ENCODE measurements around the gene PRKCA.

DNA sequence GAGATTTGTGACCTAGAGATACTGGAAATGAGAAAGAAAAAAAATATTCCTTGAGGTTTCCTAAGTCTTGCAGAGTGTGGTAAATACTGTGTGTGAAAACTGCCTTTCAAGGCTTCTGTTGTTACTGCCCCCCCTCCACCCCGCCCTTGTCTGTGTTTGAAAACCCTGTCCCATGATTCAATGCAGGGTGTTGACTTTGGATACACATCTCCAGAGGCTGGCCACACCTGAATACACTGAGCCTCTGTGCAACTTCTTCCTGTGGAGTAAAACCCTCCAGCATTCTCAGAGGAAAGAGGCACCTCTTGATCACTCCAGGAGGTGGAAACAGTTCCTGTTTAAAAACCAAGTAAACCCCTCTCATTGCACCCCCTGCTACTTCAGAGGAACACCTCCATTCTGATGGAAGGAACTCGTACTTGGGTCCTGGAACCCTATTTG is 409.5 kb downstream of the PRKCA start:
- TF ChIP-seq, protein P1, sequence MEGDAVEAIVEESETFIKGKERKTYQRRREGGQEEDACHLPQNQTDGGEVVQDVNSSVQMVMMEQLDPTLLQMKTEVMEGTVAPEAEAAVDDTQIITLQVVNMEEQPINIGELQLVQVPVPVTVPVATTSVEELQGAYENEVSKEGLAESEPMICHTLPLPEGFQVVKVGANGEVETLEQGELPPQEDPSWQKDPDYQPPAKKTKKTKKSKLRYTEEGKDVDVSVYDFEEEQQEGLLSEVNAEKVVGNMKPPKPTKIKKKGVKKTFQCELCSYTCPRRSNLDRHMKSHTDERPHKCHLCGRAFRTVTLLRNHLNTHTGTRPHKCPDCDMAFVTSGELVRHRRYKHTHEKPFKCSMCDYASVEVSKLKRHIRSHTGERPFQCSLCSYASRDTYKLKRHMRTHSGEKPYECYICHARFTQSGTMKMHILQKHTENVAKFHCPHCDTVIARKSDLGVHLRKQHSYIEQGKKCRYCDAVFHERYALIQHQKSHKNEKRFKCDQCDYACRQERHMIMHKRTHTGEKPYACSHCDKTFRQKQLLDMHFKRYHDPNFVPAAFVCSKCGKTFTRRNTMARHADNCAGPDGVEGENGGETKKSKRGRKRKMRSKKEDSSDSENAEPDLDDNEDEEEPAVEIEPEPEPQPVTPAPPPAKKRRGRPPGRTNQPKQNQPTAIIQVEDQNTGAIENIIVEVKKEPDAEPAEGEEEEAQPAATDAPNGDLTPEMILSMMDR (conservative IDR thresholded peaks at IDR 0.05; ENCODE audit: low read depth, low read length): no peak
- no peak for TF ChIP-seq EZH2 (IDR thresholded peaks at IDR 0.05; ENCODE audit: low read length, unreplicated experiment)
